ENCODE data around the gene CDA.

- TF ChIP-seq POLR2A (conservative IDR thresholded peaks at IDR 0.05) (peak; percentile 94), ZNF324 (CRISPR knock-in tag; IDR thresholded peaks at IDR 0.05) (no peak), BRF2 (IDR thresholded peaks at IDR 0.05; ENCODE audit: borderline replicate concordance, insufficient read depth, insufficient read length) (no peak), ZNF589 (CRISPR knock-in tag; IDR thresholded peaks at IDR 0.05; ENCODE audit: low read depth) (peak; percentile 65; the same call in 1 of the 2 replicates), ZNF584 (CRISPR knock-in tag; IDR thresholded peaks at IDR 0.05; ENCODE audit: low read depth) (no peak), SMAD3 (CRISPR knock-in tag; conservative IDR thresholded peaks at IDR 0.05) (no peak), CTCF (IDR thresholded peaks at IDR 0.05 in 2 of 3, conservative IDR thresholded peaks at IDR 0.05 in 1 of 3; ENCODE audit: insufficient read depth in 2 of 3, low read depth in 1 of 3, low read length in 3 of 3) (peak; percentile 67 to 77 (median 69)), CREM (IDR thresholded peaks at IDR 0.05; ENCODE audit: low read depth) (peak; percentile 82)
These were observed 72.6 kb downstream of the CDA start, which contains the start of gene DDOST for GRCh38 chr1:20661207-20662109.
